IMR-90 (cell line): ENCODE measurements around the gene TNRC6C. TPM values are rescaled to one million over a fixed set of nuclear protein-coding genes. Genes with fewer than 3 reads are reported as not detected.

Experiments used
- ATAC-seq: fragments of 200-7000 bp; cut with Tn5 transposase; 2 replicates; pipeline ENCODE4 v1.9.1; 2020; ENCODE audit warnings: low read depth, mild to moderate bottlenecking, moderate library complexity
- BruUV-seq: library from RNA; stranded (reverse); fragments of 400-500 nt; replicated peaks from 2 replicates; lab custom pipeline; 2021; lab: Mats Ljungman, UMichigan
- CTCF ChIA-PET: fragments of 300-600 bp; formaldehyde crosslinking; extraction: SDS; loops from one replicate; lab custom pipeline; 2021; ENCODE audit warnings: antibody characterized with exemption; lab: Yijun Ruan, JAX
- POLR2A ChIA-PET: fragments of 300-600 bp; sonication (Branson Sonifier 250); formaldehyde crosslinking; loops from one replicate; lab custom pipeline; 2022; ENCODE audit warnings: antibody characterized with exemption; ENCODE audit not compliant: unreplicated experiment; lab: Charles Lee
- DNase-seq: peaks from one replicate; pipeline ENCODE4 v3.0.0; 2013
- H2AFZ ChIP-seq: replicated peaks from 2 replicates; pipeline ENCODE3; 2013; ENCODE audit warnings: low read length, mild to moderate bottlenecking; ENCODE audit not compliant: poor library complexity
- H2AK5ac ChIP-seq: 2 replicates; pipeline ENCODE4 v1.6.1; 2013; ENCODE audit warnings: low read depth, low read length, inconsistent platforms
- H2AK9ac ChIP-seq: replicated peaks from 2 replicates; pipeline ENCODE3; 2013; ENCODE audit warnings: mild to moderate bottlenecking, low read depth, low read length, moderate library complexity; ENCODE audit not compliant: poor library complexity
- H2BK120ac ChIP-seq: 2 replicates; pipeline ENCODE4 v1.6.1; 2013; ENCODE audit warnings: low read depth, low read length, inconsistent platforms
- H2BK15ac ChIP-seq: 3 replicates; pipeline ENCODE4 v1.6.1; 2013; ENCODE audit warnings: low read depth, low read length, inconsistent platforms
- H2BK20ac ChIP-seq: 2 replicates; pipeline ENCODE4 v1.6.1; 2013; ENCODE audit warnings: low read depth, mild to moderate bottlenecking, inconsistent platforms, low read length, moderate library complexity
- H2BK5ac ChIP-seq: 2 replicates; pipeline ENCODE4 v1.6.1; 2013; ENCODE audit warnings: mild to moderate bottlenecking, low read depth, low read length, inconsistent platforms; ENCODE audit not compliant: poor library complexity, severe bottlenecking
- H3K14ac ChIP-seq: replicated peaks from 2 replicates; pipeline ENCODE4 v1.6.1; 2013; ENCODE audit warnings: low read depth, low read length, inconsistent platforms
- H3K18ac ChIP-seq: 2 replicates; pipeline ENCODE4 v1.6.1; 2013; ENCODE audit warnings: low read depth, low read length, control low read depth
- H3K23ac ChIP-seq: 2 replicates; pipeline ENCODE4 v1.6.1; 2013; ENCODE audit warnings: low read depth, low read length, inconsistent platforms
- H3K27ac ChIP-seq: 2 replicates; pipeline ENCODE4 v1.5.1; 2013; ENCODE audit warnings: mild to moderate bottlenecking, control low read depth, low read length; ENCODE audit not compliant: insufficient read depth
- H3K27me3 ChIP-seq: 2 replicates; pipeline ENCODE4 v1.6.1; 2013; ENCODE audit warnings: low read length; ENCODE audit not compliant: control insufficient read depth, insufficient read depth
- H3K36me3 ChIP-seq: 2 replicates; pipeline ENCODE4 v1.6.1; 2013; ENCODE audit warnings: low read length, mixed read lengths; ENCODE audit not compliant: control insufficient read depth, insufficient read depth
- H3K4ac ChIP-seq: 2 replicates; pipeline ENCODE4 v1.6.1; 2013; ENCODE audit warnings: low read depth, low read length, inconsistent platforms
- H3K4me1 ChIP-seq: 2 replicates; pipeline ENCODE4 v1.6.1; 2013; ENCODE audit warnings: low read length, mixed read lengths; ENCODE audit not compliant: control insufficient read depth, insufficient read depth
- H3K4me2 ChIP-seq: 2 replicates; pipeline ENCODE4 v1.6.1; 2013; ENCODE audit warnings: low read depth, mild to moderate bottlenecking, control low read depth, low read length, moderate library complexity
- H3K4me3 ChIP-seq: 2 replicates; pipeline ENCODE4 v1.5.1; 2013; ENCODE audit warnings: low read depth, mild to moderate bottlenecking, control low read depth, low read length, moderate library complexity; ENCODE audit not compliant: insufficient read depth
- H3K56ac ChIP-seq: 2 replicates; pipeline ENCODE4 v1.6.1; 2013; ENCODE audit warnings: low read length, inconsistent platforms; ENCODE audit not compliant: insufficient read depth; ENCODE audit errors: extremely low read depth
- H3K79me1 ChIP-seq, 2 experiments: 2 replicates each; pipeline ENCODE4 v1.6.1; 2013; ENCODE audit warnings: low read length in 2 of 2, inconsistent platforms in 1 of 2, low read depth in 1 of 2
- H3K9ac ChIP-seq: 2 replicates; pipeline ENCODE4 v1.6.1; 2013; ENCODE audit warnings: low read depth, low read length, control low read depth
- H3K9me1 ChIP-seq: 2 replicates; pipeline ENCODE4 v1.6.1; 2013; ENCODE audit warnings: low read length, inconsistent platforms; ENCODE audit not compliant: insufficient read depth
- H3K9me3 ChIP-seq: 2 replicates; pipeline ENCODE4 v1.6.1; 2013; ENCODE audit warnings: low read length; ENCODE audit not compliant: control insufficient read depth, insufficient read depth
- H4K20me1 ChIP-seq: 2 replicates; pipeline ENCODE4 v1.6.1; 2013; ENCODE audit warnings: low read length, inconsistent platforms; ENCODE audit not compliant: insufficient read depth
- H4K5ac ChIP-seq: 2 replicates; pipeline ENCODE4 v1.6.1; 2013; ENCODE audit warnings: mild to moderate bottlenecking, low read depth, low read length, control low read depth
- H4K8ac ChIP-seq, 2 experiments: 2 replicates each; pipeline ENCODE4 v1.6.1; 2013; ENCODE audit warnings: low read depth in 2 of 2, low read length in 2 of 2, control low read depth in 1 of 2, inconsistent platforms in 1 of 2
- H4K91ac ChIP-seq: 2 replicates; pipeline ENCODE4 v1.6.1; 2013; ENCODE audit warnings: low read depth, low read length, inconsistent platforms; ENCODE audit not compliant: insufficient read depth
- BHLHE40 ChIP-seq: fragments of 150-350 bp; IDR thresholded peaks from 2 replicates; pipeline ENCODE4 v1.6.1; 2016; ENCODE audit warnings: mild to moderate bottlenecking, low read depth, low read length
- CEBPB ChIP-seq: IDR thresholded peaks from 2 replicates; pipeline ENCODE4 v1.6.1; 2012; ENCODE audit warnings: low read depth, low read length, improper control_type of control experiment
- CHD1 ChIP-seq: IDR thresholded peaks from 2 replicates; pipeline ENCODE4 v1.6.1; 2012; ENCODE audit warnings: low read depth, low read length, improper control_type of control experiment
- FOS ChIP-seq: fragments of 150-350 bp; IDR thresholded peaks from 2 replicates; pipeline ENCODE4 v1.6.1; 2016; ENCODE audit warnings: low read depth, low read length
- MAFK ChIP-seq: IDR thresholded peaks from 2 replicates; pipeline ENCODE4 v1.6.1; 2012; ENCODE audit warnings: low read depth, low read length, improper control_type of control experiment
- MAZ ChIP-seq: IDR thresholded peaks from 2 replicates; pipeline ENCODE4 v1.6.1; 2012; ENCODE audit warnings: low read depth, mild to moderate bottlenecking, low read length, improper control_type of control experiment, moderate library complexity, borderline replicate concordance
- MXI1 ChIP-seq: IDR thresholded peaks from 2 replicates; pipeline ENCODE4 v1.6.1; 2012; ENCODE audit warnings: low read depth, mild to moderate bottlenecking, low read length, moderate library complexity, borderline replicate concordance
- NFE2L2 ChIP-seq: fragments of 150-350 bp; IDR thresholded peaks from 2 replicates; pipeline ENCODE4 v1.6.1; 2016; ENCODE audit warnings: low read depth, mild to moderate bottlenecking, low read length
- POLR2A ChIP-seq: IDR thresholded peaks from 2 replicates; pipeline ENCODE4 v1.6.1; 2012; ENCODE audit warnings: mild to moderate bottlenecking, low read depth, low read length
- RAD21 ChIP-seq: IDR thresholded peaks from 2 replicates; pipeline ENCODE4 v1.6.1; 2012; ENCODE audit warnings: low read length, improper control_type of control experiment
- RCOR1 ChIP-seq: IDR thresholded peaks from 2 replicates; pipeline ENCODE4 v1.6.1; 2012; ENCODE audit warnings: mild to moderate bottlenecking, low read length, improper control_type of control experiment; ENCODE audit not compliant: insufficient replicate concordance
- RFX5 ChIP-seq: IDR thresholded peaks from 2 replicates; pipeline ENCODE4 v1.8.0; 2012; ENCODE audit warnings: low read depth, mild to moderate bottlenecking, low read length, moderate library complexity
- SMC3 ChIP-seq: fragments of 150-350 bp; IDR thresholded peaks from 2 replicates; pipeline ENCODE4 v1.6.1; 2016; ENCODE audit warnings: low read depth, mild to moderate bottlenecking, antibody characterized with exemption, low read length, moderate library complexity
- WGBS, 2 experiments: methylation state at CpG; one replicate each; pipeline versions ENCODE4 v1.1.5 to v1.1.7; 2013; ENCODE audit warnings: missing lambda C conversion rate in 2 of 2; ENCODE audit not compliant: insufficient read length in 1 of 2; ENCODE audit errors: extremely low coverage in 2 of 2; 5-methylcytosine and 5-hydroxymethylcytosine counted together
- dilution Hi-C: fragments of 300-500 bp; cut with HindIII; formaldehyde crosslinking; loops from one replicate; pipeline ENCODE4 v1.14.3; 2018; ENCODE audit warnings: low sequenced_read_pairs; ENCODE audit not compliant: unreplicated experiment
- in situ Hi-C: fragments of 300-500 bp; cut with MboI; formaldehyde crosslinking; loops from 3 replicates; pipeline ENCODE4 v1.14.3; 2019; ENCODE audit warnings: low sequenced_read_pairs, inconsistent platforms, mixed read lengths
- intact Hi-C: fragments of 100-400 bp; cut with micrococcal nuclease; formaldehyde crosslinking; loops from 2 replicates; pipeline ENCODE4 v1.10.0; 2022
- polyA plus RNA-seq, 3 experiments: library from polyadenylated mRNA; depleted of rRNA; stranded (reverse); fragments of >200 nt; gene quantifications; 2 replicates each; pipeline ENCODE4 v1.2.3, GENCODE V29; 2012; ENCODE audit warnings: low replicate concordance in 1 of 3
- total RNA-seq: library from RNA; depleted of rRNA; stranded (reverse); fragments of >200 nt; gene quantifications from 2 replicates; pipeline ENCODE4 v1.2.3, GENCODE V29; 2012
- TF ChIP-seq, protein P1 (sequence below): fragments of 150-350 bp; IDR thresholded peaks from 2 replicates; pipeline ENCODE4 v1.6.1; 2017; ENCODE audit warnings: mild to moderate bottlenecking, antibody characterized with exemption, low read length, low read depth
- TF ChIP-seq, protein P2 (sequence below): conservative IDR thresholded peaks from 2 replicates; pipeline ENCODE4 v1.5.1; 2012; ENCODE audit warnings: mild to moderate bottlenecking, low read depth, low read length, improper control_type of control experiment
- TF ChIP-seq, protein P3 (sequence below): fragments of 150-350 bp; IDR thresholded peaks from 2 replicates; pipeline ENCODE4 v1.6.1; 2016; ENCODE audit warnings: low read depth, mild to moderate bottlenecking, low read length, moderate library complexity, borderline replicate concordance

The TNRC6C gene
- total and polyA plus RNA-seq, 2 of the 4 experiments (the other 2 are of a cell fraction): 1.6 to 2.7 TPM

DNA sequence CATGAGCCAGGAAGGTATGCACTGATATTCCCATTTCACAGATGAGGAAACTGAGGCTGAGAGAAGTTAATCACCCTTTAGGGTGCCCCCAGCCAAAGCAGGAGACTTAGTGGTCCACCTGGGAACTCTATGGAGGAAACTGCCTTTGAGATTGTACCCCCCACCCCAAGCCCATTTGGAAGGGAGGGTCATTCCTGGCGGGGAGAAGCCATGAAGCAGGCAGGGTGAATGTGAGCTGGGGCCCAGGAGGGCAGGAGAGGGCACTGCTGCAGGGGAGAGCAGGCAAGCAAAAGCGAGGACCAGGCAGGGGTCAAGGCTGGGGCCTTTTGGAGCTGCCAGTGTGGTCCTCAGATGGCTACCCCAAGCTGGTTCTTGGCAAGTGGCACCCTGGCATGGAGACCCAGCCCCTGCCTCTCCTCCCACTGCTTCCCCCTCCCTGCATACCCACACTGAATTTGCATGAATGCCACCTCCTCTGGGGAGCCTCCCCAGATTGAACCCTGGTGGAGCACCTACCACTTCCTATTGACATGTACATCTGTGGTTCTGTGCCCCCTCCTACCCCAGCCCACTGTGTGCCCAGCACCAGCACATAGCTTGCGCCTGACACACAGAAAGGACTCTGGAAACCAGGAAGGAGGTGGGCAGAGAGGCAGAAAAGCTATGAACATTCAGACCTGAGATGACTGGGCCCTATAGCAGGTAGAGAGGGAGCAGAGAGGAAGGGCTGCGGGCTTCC, 171.0 kb downstream of the TNRC6C start:
- no peak overlapping the region for H3K27ac ChIP-seq
- H4K5ac ChIP-seq: no peak overlapping the region
- H2BK15ac ChIP-seq: no peak overlapping the region
- ATAC-seq: no peak
- H2AFZ ChIP-seq: no peak overlapping the region
- H3K9ac ChIP-seq: no peak overlapping the region
- ChIA-PET CTCF (no interaction called here), POLR2A (no interaction called here)
- H2AK5ac ChIP-seq: no peak overlapping the region
- no peak overlapping the region for H3K4me2 ChIP-seq
- H3K9me3 ChIP-seq: no peaks in the 10 kb centered on the region
- no peak overlapping the region for H2BK5ac ChIP-seq
- TF ChIP-seq BHLHE40: no peak
- TF ChIP-seq, protein P1, sequence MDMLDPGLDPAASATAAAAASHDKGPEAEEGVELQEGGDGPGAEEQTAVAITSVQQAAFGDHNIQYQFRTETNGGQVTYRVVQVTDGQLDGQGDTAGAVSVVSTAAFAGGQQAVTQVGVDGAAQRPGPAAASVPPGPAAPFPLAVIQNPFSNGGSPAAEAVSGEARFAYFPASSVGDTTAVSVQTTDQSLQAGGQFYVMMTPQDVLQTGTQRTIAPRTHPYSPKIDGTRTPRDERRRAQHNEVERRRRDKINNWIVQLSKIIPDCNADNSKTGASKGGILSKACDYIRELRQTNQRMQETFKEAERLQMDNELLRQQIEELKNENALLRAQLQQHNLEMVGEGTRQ: no peak
- TF ChIP-seq MAFK: no peak
- TF ChIP-seq, protein P2, sequence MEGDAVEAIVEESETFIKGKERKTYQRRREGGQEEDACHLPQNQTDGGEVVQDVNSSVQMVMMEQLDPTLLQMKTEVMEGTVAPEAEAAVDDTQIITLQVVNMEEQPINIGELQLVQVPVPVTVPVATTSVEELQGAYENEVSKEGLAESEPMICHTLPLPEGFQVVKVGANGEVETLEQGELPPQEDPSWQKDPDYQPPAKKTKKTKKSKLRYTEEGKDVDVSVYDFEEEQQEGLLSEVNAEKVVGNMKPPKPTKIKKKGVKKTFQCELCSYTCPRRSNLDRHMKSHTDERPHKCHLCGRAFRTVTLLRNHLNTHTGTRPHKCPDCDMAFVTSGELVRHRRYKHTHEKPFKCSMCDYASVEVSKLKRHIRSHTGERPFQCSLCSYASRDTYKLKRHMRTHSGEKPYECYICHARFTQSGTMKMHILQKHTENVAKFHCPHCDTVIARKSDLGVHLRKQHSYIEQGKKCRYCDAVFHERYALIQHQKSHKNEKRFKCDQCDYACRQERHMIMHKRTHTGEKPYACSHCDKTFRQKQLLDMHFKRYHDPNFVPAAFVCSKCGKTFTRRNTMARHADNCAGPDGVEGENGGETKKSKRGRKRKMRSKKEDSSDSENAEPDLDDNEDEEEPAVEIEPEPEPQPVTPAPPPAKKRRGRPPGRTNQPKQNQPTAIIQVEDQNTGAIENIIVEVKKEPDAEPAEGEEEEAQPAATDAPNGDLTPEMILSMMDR: no peak
- TF ChIP-seq, protein P3, sequence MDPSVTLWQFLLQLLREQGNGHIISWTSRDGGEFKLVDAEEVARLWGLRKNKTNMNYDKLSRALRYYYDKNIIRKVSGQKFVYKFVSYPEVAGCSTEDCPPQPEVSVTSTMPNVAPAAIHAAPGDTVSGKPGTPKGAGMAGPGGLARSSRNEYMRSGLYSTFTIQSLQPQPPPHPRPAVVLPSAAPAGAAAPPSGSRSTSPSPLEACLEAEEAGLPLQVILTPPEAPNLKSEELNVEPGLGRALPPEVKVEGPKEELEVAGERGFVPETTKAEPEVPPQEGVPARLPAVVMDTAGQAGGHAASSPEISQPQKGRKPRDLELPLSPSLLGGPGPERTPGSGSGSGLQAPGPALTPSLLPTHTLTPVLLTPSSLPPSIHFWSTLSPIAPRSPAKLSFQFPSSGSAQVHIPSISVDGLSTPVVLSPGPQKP: no peak
- no peak for TF ChIP-seq CHD1
- no peak for TF ChIP-seq CEBPB
- TF ChIP-seq POLR2A: no peak
- no peak for TF ChIP-seq RAD21
- TF ChIP-seq MAZ: no peak
- no peak for TF ChIP-seq SMC3
- TF ChIP-seq RCOR1: no peak
- no peak for TF ChIP-seq FOS
- TF ChIP-seq MXI1: no peak
- no peak for TF ChIP-seq RFX5
- no peak for TF ChIP-seq NFE2L2
- no peak overlapping the region for H3K18ac ChIP-seq
- H2AK9ac ChIP-seq: no peak overlapping the region
- H3K9me1 ChIP-seq: no peaks in the 10 kb centered on the region
- no peak overlapping the region for H3K4me3 ChIP-seq
- peaks cover 2% of the 10 kb centered on the region; the same call in 1 of the 2 replicates for H3K4me1 ChIP-seq
- no peak for DNase-seq
- no peak overlapping the region for H4K91ac ChIP-seq
- intact Hi-C loops (no loop called here), in situ Hi-C loops (no loop called here), dilution Hi-C loops (no loop called here)
- WGBS, 2 experiments: no CpG with 5 or more reads among the region's 4 CpGs
- no peaks in the 10 kb centered on the region for H3K36me3 ChIP-seq
- H3K79me1 ChIP-seq: no peaks in the 10 kb centered on the region
- no peak overlapping the region for H4K8ac ChIP-seq
- peaks cover 75% of the 10 kb centered on the region for H3K27me3 ChIP-seq
- H3K14ac ChIP-seq: no peak overlapping the region
- no peak overlapping the region for H3K23ac ChIP-seq
- no peak overlapping the region for H3K56ac ChIP-seq
- H3K4ac ChIP-seq: no peak overlapping the region
- H2BK120ac ChIP-seq: no peak overlapping the region
- BruUV-seq: no TSS peak
- no peaks in the 10 kb centered on the region; the same call in 1 of the 2 replicates for H4K20me1 ChIP-seq
- H2BK20ac ChIP-seq: no peak overlapping the region
